HCT116 (cell line): Measurements from ENCODE around the gene IGSF3. TPM values are rescaled to one million over a fixed set of nuclear protein-coding genes. Genes with fewer than 3 reads are reported as not detected.
"Not testable (repeated sequence)": the region's sequence is repeated elsewhere in the genome, so short reads cannot be mapped to it uniquely, and the experiment has no call there.

ENCODE experiments used
- ATAC-seq: fragments of 200-7000 bp; cut with Tn5 transposase; 2 replicates; pipeline ENCODE4 v1.9.1; 2020; ENCODE audit warnings: mild to moderate bottlenecking, moderate library complexity
- BruUV-seq: library from RNA; stranded (reverse); fragments of 400-500 nt; replicated peaks from 2 replicates; lab custom pipeline; 2021; lab: Mats Ljungman, UMichigan
- CTCF ChIA-PET: fragments of 300-600 bp; sonication (Branson Sonifier 250); formaldehyde crosslinking; loops from one replicate; lab custom pipeline; 2021; ENCODE audit warnings: antibody characterized with exemption; lab: Charles Lee
- POLR2A ChIA-PET: fragments of 300-600, 350-600 bp; sonication (Branson Sonifier 250); formaldehyde crosslinking; loops from one replicate; lab custom pipeline; 2021; ENCODE audit warnings: antibody characterized with exemption; lab: Charles Lee
- RAD21 ChIA-PET, 2 experiments: fragments of 300-600 bp; sonication (Branson Sonifier 250); formaldehyde crosslinking; loops; one replicate each; lab custom pipeline; 2023; ENCODE audit warnings: low total read pairs in 2 of 2; ENCODE audit not compliant: uncharacterized antibody in 2 of 2, unreplicated experiment in 2 of 2, low non-redundant PET in 1 of 2; lab: Charles Lee
- DNase-seq: peaks from one replicate; pipeline ENCODE4 v3.0.0-alpha.2; 2010; ENCODE audit warnings: low read depth, low spot score
- H2AFZ ChIP-seq: fragments of 200-600 bp; shearing (Covaris generic), sonication (generic); 2 replicates; pipeline ENCODE4 v1.6.1; 2017; ENCODE audit warnings: low read depth, mixed run types, mixed read lengths, antibody characterized with exemption, low read length; ENCODE audit not compliant: poor library complexity, severe bottlenecking
- H3K27ac ChIP-seq: 2 replicates; pipeline ENCODE4 v1.5.1; 2012; ENCODE audit warnings: low read depth, low read length
- H3K27me3 ChIP-seq: fragments of 200-600 bp; sonication (generic); 2 replicates; pipeline ENCODE4 v1.6.1; 2016; ENCODE audit warnings: mixed run types, low read length, mixed read lengths; ENCODE audit not compliant: insufficient read depth
- H3K36me3 ChIP-seq, 2 experiments: fragments of 200-500 bp in 1 of 2; fragments of 200-600 bp in 1 of 2; sonication (Bioruptor generic) in 1 of 2; sonication (generic) in 1 of 2; 2 replicates each; pipeline versions ENCODE4 v1.5.1 to v1.6.1; 2014 to 2016; ENCODE audit warnings: low read length in 2 of 2, inconsistent platforms in 1 of 2, mixed read lengths in 1 of 2, mixed run types in 1 of 2; ENCODE audit not compliant: insufficient read depth in 2 of 2, control insufficient read depth in 1 of 2
- H3K4me1 ChIP-seq, 2 experiments: fragments of 200-600 bp in 1 of 2; sonication (generic) in 1 of 2; 2 replicates each; pipeline versions ENCODE4 v1.5.1 to v1.6.1; 2012 to 2017; ENCODE audit warnings: low read length in 2 of 2, inconsistent platforms in 1 of 2, mild to moderate bottlenecking in 1 of 2, mixed read lengths in 1 of 2, mixed run types in 1 of 2, moderate library complexity in 1 of 2; ENCODE audit not compliant: insufficient read depth in 2 of 2, control insufficient read depth in 1 of 2
- H3K4me2 ChIP-seq: fragments of 200-600 bp; sonication (generic); 2 replicates; pipeline ENCODE4 v1.6.1; 2017; ENCODE audit warnings: mixed run types, low read length, mixed read lengths
- H3K4me3 ChIP-seq, 2 experiments: fragments of 200-600 bp in 1 of 2; sonication (generic) in 1 of 2; replicated peaks in 1 of 2; 2 replicates each; pipeline ENCODE4 v1.5.1; 2011 to 2016; ENCODE audit warnings: low read length in 2 of 2, control low read depth in 1 of 2, low read depth in 1 of 2, mild to moderate bottlenecking in 1 of 2, mixed read lengths in 1 of 2, mixed run types in 1 of 2
- H3K79me2 ChIP-seq: fragments of 200-600 bp; sonication (generic); 2 replicates; pipeline ENCODE4 v1.6.1; 2017; ENCODE audit warnings: mild to moderate bottlenecking, mixed run types, low read length, moderate library complexity, mixed read lengths; ENCODE audit not compliant: insufficient read depth
- H3K9ac ChIP-seq: fragments of 200-600 bp; sonication (generic); 2 replicates; pipeline ENCODE4 v1.6.1; 2016; ENCODE audit warnings: low read length, mixed read lengths
- H3K9me2 ChIP-seq: fragments of 200-600 bp; sonication (generic), shearing (Covaris generic); 2 replicates; pipeline ENCODE4 v1.6.1; 2017; ENCODE audit warnings: mixed run types, mild to moderate bottlenecking, moderate library complexity; ENCODE audit not compliant: insufficient read depth
- H3K9me3 ChIP-seq, 2 experiments: fragments of 200-500 bp in 1 of 2; fragments of 200-600 bp in 1 of 2; sonication (Bioruptor generic) in 1 of 2; sonication (generic) in 1 of 2; 2 replicates each; pipeline ENCODE4 v1.6.1; 2014 to 2017; ENCODE audit warnings: low read length in 2 of 2, mixed read lengths in 2 of 2, inconsistent platforms in 1 of 2, low read depth in 1 of 2, mild to moderate bottlenecking in 1 of 2, mixed run types in 1 of 2, moderate library complexity in 1 of 2; ENCODE audit not compliant: control insufficient read depth in 1 of 2, insufficient read depth in 1 of 2
- H4K20me1 ChIP-seq: fragments of 200-600 bp; sonication (generic), shearing (Covaris generic); 2 replicates; pipeline ENCODE4 v1.6.1; 2017; ENCODE audit warnings: mixed run types, mild to moderate bottlenecking, moderate library complexity; ENCODE audit not compliant: insufficient read depth
- CBX3 ChIP-seq: IDR thresholded peaks from 2 replicates; pipeline ENCODE4 v1.6.1; 2012; ENCODE audit warnings: low read depth
- CEBPB ChIP-seq: IDR thresholded peaks from 2 replicates; pipeline ENCODE4 v1.6.1; 2012; ENCODE audit warnings: low read depth
- EGR1 ChIP-seq: IDR thresholded peaks from 2 replicates; pipeline ENCODE4 v1.6.1; 2012; ENCODE audit warnings: low read depth
- FOSL1 ChIP-seq: IDR thresholded peaks from 2 replicates; pipeline ENCODE4 v1.6.1; 2012; ENCODE audit warnings: low read depth
- JUND ChIP-seq: IDR thresholded peaks from 2 replicates; pipeline ENCODE4 v1.6.1; 2012
- SP1 ChIP-seq: IDR thresholded peaks from 2 replicates; pipeline ENCODE4 v1.6.1; 2012; ENCODE audit warnings: low read depth
- YY1 ChIP-seq: IDR thresholded peaks from 2 replicates; pipeline ENCODE4 v1.6.1; 2011; ENCODE audit warnings: low read length, low read depth, moderate library complexity, mild to moderate bottlenecking; ENCODE audit not compliant: insufficient replicate concordance; ENCODE audit errors: extremely low read depth
- ZBTB33 ChIP-seq: IDR thresholded peaks from 2 replicates; pipeline ENCODE4 v1.6.1; 2011; ENCODE audit warnings: mild to moderate bottlenecking, low read length, moderate library complexity; ENCODE audit not compliant: insufficient replicate concordance; ENCODE audit errors: extremely low read depth
- intact Hi-C: fragments of 100-400 bp; cut with micrococcal nuclease; formaldehyde crosslinking; loops from 2 replicates; pipeline ENCODE4 v1.10.0; 2022
- total RNA-seq: library from RNA; stranded (reverse); gene quantifications from one replicate; pipeline ENCODE4 v1.2.1, GENCODE V29; 2021; ENCODE audit not compliant: unreplicated experiment
- TF ChIP-seq, protein P1 (sequence below): IDR thresholded peaks from 2 replicates; pipeline ENCODE4 v1.6.1; 2012
- TF ChIP-seq, protein P2 (sequence below): IDR thresholded peaks from 2 replicates; pipeline ENCODE4 v1.6.1; 2012; ENCODE audit warnings: low read depth

IGSF3 gene
- total RNA-seq, 1 experiment from 2014 or later: 18.6 TPM

DNA sequence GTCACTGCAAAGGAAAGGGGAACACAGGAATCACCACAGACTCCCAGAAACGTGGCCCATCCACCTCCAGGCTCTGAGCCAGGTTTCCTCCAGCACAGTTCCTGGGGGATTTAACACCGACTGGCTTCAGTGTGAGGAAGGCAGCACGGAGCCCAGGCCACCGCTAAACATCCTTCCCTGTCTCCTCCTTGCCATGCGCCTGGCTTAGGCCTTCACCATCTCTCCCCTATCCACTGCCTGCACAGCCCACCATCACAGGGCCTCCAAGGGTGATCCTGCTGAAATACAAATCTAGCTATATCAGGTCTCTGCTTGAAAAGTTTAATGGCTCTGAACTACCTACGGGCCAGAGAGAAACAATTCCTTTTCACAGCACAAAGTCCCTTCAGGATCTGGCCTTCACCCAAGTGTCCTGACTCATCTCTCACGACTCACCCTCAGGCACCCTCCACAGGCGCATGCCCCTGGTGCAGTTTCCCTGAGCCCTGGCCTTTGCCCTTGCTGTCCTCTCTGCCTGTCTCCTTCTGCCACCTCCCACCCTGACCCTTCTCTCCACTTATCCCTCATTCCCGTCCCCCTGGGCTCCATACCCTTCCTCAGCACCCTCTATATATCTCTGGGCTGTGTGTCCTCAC lies 78.3 kb downstream of the IGSF3 start:
- H3K9me2 ChIP-seq, POLR2A ChIA-PET: not testable (repeated sequence)

GRCh38 chr1:116587501-116588227 lies 79.9 kb downstream of the IGSF3 start:
- Histone ChIP-seq H3K4me1 (peaks cover 5 to 15% of the 10 kb centered on the region in 2 experiments; a peak in 3 of 4 replicates), H3K4me2 (no peak overlapping the region), H3K27me3 (no peaks in the 10 kb centered on the region), H3K9ac (no peak overlapping the region), H3K36me3 (no peaks in the 10 kb centered on the region), H3K4me3 (no peak overlapping the region), H3K9me2 (no peaks in the 10 kb centered on the region), H4K20me1 (no peaks in the 10 kb centered on the region), H3K27ac (no peak overlapping the region), H2AFZ (no peak overlapping the region), H3K9me3 (no peaks in the 10 kb centered on the region), H3K79me2 (no peaks in the 10 kb centered on the region)
- intact Hi-C loops: no loop called here
- DNase-seq (no peak), ATAC-seq (no peak)
- no TSS peak for BruUV-seq
- CTCF ChIA-PET: no interaction called here
- TF ChIP-seq, protein P1, sequence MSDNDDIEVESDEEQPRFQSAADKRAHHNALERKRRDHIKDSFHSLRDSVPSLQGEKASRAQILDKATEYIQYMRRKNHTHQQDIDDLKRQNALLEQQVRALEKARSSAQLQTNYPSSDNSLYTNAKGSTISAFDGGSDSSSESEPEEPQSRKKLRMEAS: no peak
- no peak for TF ChIP-seq SP1
- no peak for TF ChIP-seq ZBTB33
- TF ChIP-seq, protein P2, sequence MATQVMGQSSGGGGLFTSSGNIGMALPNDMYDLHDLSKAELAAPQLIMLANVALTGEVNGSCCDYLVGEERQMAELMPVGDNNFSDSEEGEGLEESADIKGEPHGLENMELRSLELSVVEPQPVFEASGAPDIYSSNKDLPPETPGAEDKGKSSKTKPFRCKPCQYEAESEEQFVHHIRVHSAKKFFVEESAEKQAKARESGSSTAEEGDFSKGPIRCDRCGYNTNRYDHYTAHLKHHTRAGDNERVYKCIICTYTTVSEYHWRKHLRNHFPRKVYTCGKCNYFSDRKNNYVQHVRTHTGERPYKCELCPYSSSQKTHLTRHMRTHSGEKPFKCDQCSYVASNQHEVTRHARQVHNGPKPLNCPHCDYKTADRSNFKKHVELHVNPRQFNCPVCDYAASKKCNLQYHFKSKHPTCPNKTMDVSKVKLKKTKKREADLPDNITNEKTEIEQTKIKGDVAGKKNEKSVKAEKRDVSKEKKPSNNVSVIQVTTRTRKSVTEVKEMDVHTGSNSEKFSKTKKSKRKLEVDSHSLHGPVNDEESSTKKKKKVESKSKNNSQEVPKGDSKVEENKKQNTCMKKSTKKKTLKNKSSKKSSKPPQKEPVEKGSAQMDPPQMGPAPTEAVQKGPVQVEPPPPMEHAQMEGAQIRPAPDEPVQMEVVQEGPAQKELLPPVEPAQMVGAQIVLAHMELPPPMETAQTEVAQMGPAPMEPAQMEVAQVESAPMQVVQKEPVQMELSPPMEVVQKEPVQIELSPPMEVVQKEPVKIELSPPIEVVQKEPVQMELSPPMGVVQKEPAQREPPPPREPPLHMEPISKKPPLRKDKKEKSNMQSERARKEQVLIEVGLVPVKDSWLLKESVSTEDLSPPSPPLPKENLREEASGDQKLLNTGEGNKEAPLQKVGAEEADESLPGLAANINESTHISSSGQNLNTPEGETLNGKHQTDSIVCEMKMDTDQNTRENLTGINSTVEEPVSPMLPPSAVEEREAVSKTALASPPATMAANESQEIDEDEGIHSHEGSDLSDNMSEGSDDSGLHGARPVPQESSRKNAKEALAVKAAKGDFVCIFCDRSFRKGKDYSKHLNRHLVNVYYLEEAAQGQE: no peak
- TF ChIP-seq CEBPB: no peak
- no peak for TF ChIP-seq YY1
- no peak for TF ChIP-seq CBX3
- TF ChIP-seq EGR1: no peak
- RAD21 ChIA-PET: no interaction called here
- POLR2A ChIA-PET: no interaction called here

More for the DNA sequence above, 78.3 kb downstream of the IGSF3 start:
- intact Hi-C loops, CTCF ChIA-PET, H3K9ac ChIP-seq, H3K4me3 ChIP-seq, H2AFZ ChIP-seq, H3K27ac ChIP-seq, H4K20me1 ChIP-seq, H3K36me3 ChIP-seq, DNase-seq, H3K79me2 ChIP-seq, H3K27me3 ChIP-seq, BruUV-seq, H3K9me3 ChIP-seq, RAD21 ChIA-PET: not testable (repeated sequence)
- Histone ChIP-seq H3K4me1 (peaks cover 5 to 15% of the 10 kb centered on the region in 2 experiments; a peak in 3 of 4 replicates), H3K4me2 (peak overlapping the region; percentile 43)
- TF ChIP-seq FOSL1 (peak; percentile 30; the same call in 1 of the 2 replicates), JUND (peak; percentile 25; the same call in 1 of the 2 replicates)
- peak; percentile 91 for ATAC-seq
